ENCODE results near the gene THSD7A.

Gene THSD7A

GRCh38 chr7:11699666-11700065, 132.3 kb downstream of the THSD7A start:
- DNase-seq: no peak

- no peak for DNase-seq
Observed at GRCh38 chr7:11698384-11698871, 133.6 kb downstream of the THSD7A start.

GRCh38 chr7:11690395-11690794, 141.6 kb downstream of the THSD7A start:
- no peak for DNase-seq

- DNase-seq: no peak
Observed at GRCh38 chr7:11689096-11689495, 142.9 kb downstream of the THSD7A start.

GRCh38 chr7:11681461-11681860, 150.5 kb downstream of the THSD7A start:
- no peak for DNase-seq

- DNase-seq: no peak
Observed at GRCh38 chr7:11675163-11675562, 156.8 kb downstream of the THSD7A start.

- DNase-seq: no peak
Observed at GRCh38 chr7:11668727-11669126, 163.3 kb downstream of the THSD7A start.

GRCh38 chr7:11667810-11668185, 164.2 kb downstream of the THSD7A start:
- DNase-seq: no peak

GRCh38 chr7:11667071-11667809, 164.8 kb downstream of the THSD7A start:
- no peak for DNase-seq

GRCh38 chr7:11665357-11665756, 166.6 kb downstream of the THSD7A start:
- no peak for DNase-seq

- no peak for DNase-seq
Observed at GRCh38 chr7:11655642-11656041, 176.4 kb downstream of the THSD7A start.

- DNase-seq: no peak
Observed at GRCh38 chr7:11655163-11655562, 176.8 kb downstream of the THSD7A start.

- no peak for DNase-seq
Observed at GRCh38 chr7:11650500-11650899, 181.5 kb downstream of the THSD7A start.

GRCh38 chr7:11650030-11650429, 182.0 kb downstream of the THSD7A start:
- no peak for DNase-seq

- DNase-seq: no peak
Observed at GRCh38 chr7:11648980-11649379, 183.0 kb downstream of the THSD7A start.

- DNase-seq: no peak
Observed at GRCh38 chr7:11648101-11648500, 183.9 kb downstream of the THSD7A start.

GRCh38 chr7:11642841-11643240, 189.2 kb downstream of the THSD7A start:
- no peak for DNase-seq

- no peak for DNase-seq
Observed at GRCh38 chr7:11642276-11642675, 189.7 kb downstream of the THSD7A start.

GRCh38 chr7:11638011-11638774, 193.8 kb downstream of the THSD7A start:
- DNase-seq: no peak

GRCh38 chr7:11636274-11636673, 195.7 kb downstream of the THSD7A start:
- DNase-seq: no peak

- no peak for DNase-seq
Observed at GRCh38 chr7:11633310-11633709, 198.7 kb downstream of the THSD7A start.

- no peak for DNase-seq
Observed at GRCh38 chr7:11630355-11630754, 201.6 kb downstream of the THSD7A start.

GRCh38 chr7:11625669-11626068, 206.3 kb downstream of the THSD7A start:
- no peak for DNase-seq

GRCh38 chr7:11623093-11623678, 208.8 kb downstream of the THSD7A start:
- no peak for DNase-seq

Data from activated CD8-positive, alpha-beta memory T cell treated with anti-CD3 and anti-CD28 coated beads, Interleukin-2, amount 50 U/mL, for 48 hours (primary cell).